Right lobe of liver (tissue), 6 donors: ENCODE data around the gene SPNS2. TPM values are rescaled to one million over a fixed set of nuclear protein-coding genes. Genes with fewer than 3 reads are reported as not detected.

Source experiments
- ATAC-seq, 4 donors: fragments of 200-7000 bp; cut with Tn5 transposase; one replicate each; pipeline ENCODE4 v1.9.1; 2020; ENCODE audit warnings: mild to moderate bottlenecking in 4 of 4, moderate library complexity in 4 of 4
- DNase-seq, 3 donors: peaks; one replicate each; pipeline ENCODE4 v3.0.0-alpha.2; 2020
- H3K27ac ChIP-seq, 3 donors: fragments of 200-600 bp; one replicate each; pipeline ENCODE4 v1.8.0; 2022
- H3K27me3 ChIP-seq, 2 donors: fragments of 200-600 bp; one replicate each; pipeline ENCODE4 v1.8.0; 2022
- H3K36me3 ChIP-seq, 4 donors: fragments of 200-600 bp; sonication (generic) in 1 of 4; one replicate each; pipeline versions ENCODE4 v1.5.1 to v1.8.0; 2017 to 2022; ENCODE audit warnings: control low read depth in 1 of 4
- H3K4me1 ChIP-seq, 4 donors: fragments of 200-600 bp; sonication (generic) in 1 of 4; one replicate each; pipeline versions ENCODE4 v1.5.1 to v1.8.0; 2017 to 2022; ENCODE audit warnings: control low read depth in 1 of 4
- H3K4me3 ChIP-seq, 3 donors: fragments of 200-600 bp; one replicate each; pipeline ENCODE4 v1.8.0; 2022
- H3K9me3 ChIP-seq, 4 donors: fragments of 200-600 bp; sonication (generic) in 1 of 4; one replicate each; pipeline versions ENCODE4 v1.5.1 to v1.8.0; 2017 to 2022; ENCODE audit warnings: control low read depth in 1 of 4
- CTCF ChIP-seq, 4 donors: fragments of 200-600 bp in 3 of 4; fragments of 450-650 bp in 1 of 4; IDR thresholded peaks; one replicate each; pipeline versions ENCODE4 v1.5.1 to v1.8.0; 2016 to 2022; ENCODE audit warnings: antibody characterized with exemption in 4 of 4, mild to moderate bottlenecking in 2 of 4
- POLR2A ChIP-seq: fragments of 450-650 bp; IDR thresholded peaks from one replicate; pipeline ENCODE4 v1.6.1; 2017; ENCODE audit warnings: antibody characterized with exemption, mild to moderate bottlenecking
- WGBS: methylation state at CpG from one replicate; pipeline ENCODE4 v1.1.6; 2018; ENCODE audit warnings: low coverage, low lambda C conversion rate; ENCODE audit not compliant: insufficient coverage; ENCODE audit errors: missing lambda C conversion rate; 5-methylcytosine and 5-hydroxymethylcytosine counted together
- intact Hi-C, 2 donors: fragments of 100-400 bp; cut with DNase I; formaldehyde crosslinking; loops; one replicate each; pipeline versions ENCODE4 v1.11.2 to v1.14.1; 2022
- total RNA-seq, 6 experiments: library from RNA; depleted of rRNA in 2 of 6; stranded (reverse); fragments of >200 nt in 2 of 6; fragmentation: NEBNext Ultra II Directional in 3 of 6; extraction: Animal tissue kit (Norgen Biotek cat#: 25700) in 3 of 6; gene quantifications; one replicate each; pipeline versions ENCODE4 v1.1.0 to v1.2.4, GENCODE V29; 2016 to 2023
- donor health status: DM: no; HTN: yes; CAD: no.
- donor health status: DM: no; HTN: no; CAD: no.
- donor health status: DM: no; HTN: no; CAD: no.
- donor health status: DM: no; HTN: yes; CAD: no.
- donor health status: DM: no; HTN: yes; CAD: no.

SPNS2 gene
- total RNA-seq, 6 experiments from 2014 or later, result 3.0 to 12.4 (median 7.3) TPM

GRCh38 chr17:4586043-4586442 lies 87.4 kb downstream of the SPNS2 start:
- ATAC-seq, result no peak
- no peak for TF ChIP-seq CTCF (IDR thresholded peaks at IDR 0.05)
- TF ChIP-seq POLR2A, result no peak
- 86% methylated on average over 5 of the region's 9 CpGs for WGBS
- intact Hi-C loops, result no loop called here
- Histone ChIP-seq H3K27ac (no peak overlapping the region), H3K4me3 (no peak overlapping the region), H3K27me3 (peaks cover 6 to 7% of the 10 kb centered on the region in 2 donors), H3K9me3 (no peaks in the 10 kb centered on the region), H3K36me3 (no peaks in the 10 kb centered on the region), H3K4me1 (peaks cover 0 to 10% (median 3%) of the 10 kb centered on the region in 4 donors)
- no peak for DNase-seq

- DNase-seq (no peak), ATAC-seq (no peak)
- WGBS, result no CpG with 5 or more reads among the region's 7 CpGs
These were observed 88.5 kb downstream of the SPNS2 start for GRCh38 chr17:4587195-4587594.

DNA sequence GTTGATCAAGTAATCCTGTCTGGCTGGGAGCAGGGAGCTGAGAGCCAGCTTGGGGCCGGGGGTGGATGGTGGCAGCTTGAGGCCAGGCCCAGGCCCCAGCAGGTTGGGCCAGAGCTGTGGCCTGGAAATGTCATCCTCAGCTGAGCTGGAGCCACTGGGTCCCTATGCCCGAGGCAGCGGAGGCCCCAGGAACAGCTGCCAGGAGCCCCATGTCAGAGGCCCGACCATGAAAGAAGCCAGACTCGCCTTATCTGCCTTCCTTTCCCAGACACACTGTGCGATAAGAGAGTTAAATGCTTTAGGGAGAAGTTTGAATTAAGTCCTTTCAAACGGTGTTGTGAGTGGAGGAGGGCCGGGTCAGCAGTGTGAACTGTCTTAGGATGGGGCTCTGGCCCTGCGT lies 89.1 kb downstream of the SPNS2 start:
- WGBS, result 30% methylated on average over 5 of the region's 9 CpGs
- intact Hi-C loops, result no loop called here
- Histone ChIP-seq H3K9me3 (no peaks in the 10 kb centered on the region), H3K27me3 (peaks cover 6% of the 10 kb centered on the region in 2 donors), H3K4me1 (peaks cover 0 to 10% (median 3%) of the 10 kb centered on the region in 4 donors), H3K27ac (no peak overlapping the region), H3K36me3 (no peaks in the 10 kb centered on the region), H3K4me3 (no peak overlapping the region)
- ATAC-seq, result peak in 1 of 4 donors; percentile 10
- no peak for TF ChIP-seq POLR2A
- TF ChIP-seq CTCF (IDR thresholded peaks at IDR 0.05), result no peak
- no peak for DNase-seq

More at GRCh38 chr17:4587195-4587594, 88.5 kb downstream of the SPNS2 start:
- Histone ChIP-seq H3K4me1 (peaks cover 0 to 10% (median 3%) of the 10 kb centered on the region in 4 donors), H3K27me3 (peaks cover 6 to 7% of the 10 kb centered on the region in 2 donors), H3K9me3 (no peaks in the 10 kb centered on the region), H3K36me3 (no peaks in the 10 kb centered on the region), H3K4me3 (no peak overlapping the region), H3K27ac (no peak overlapping the region)
- intact Hi-C loops, result no loop called here
- TF ChIP-seq CTCF (IDR thresholded peaks at IDR 0.05), result no peak
- TF ChIP-seq POLR2A, result no peak

DNA sequence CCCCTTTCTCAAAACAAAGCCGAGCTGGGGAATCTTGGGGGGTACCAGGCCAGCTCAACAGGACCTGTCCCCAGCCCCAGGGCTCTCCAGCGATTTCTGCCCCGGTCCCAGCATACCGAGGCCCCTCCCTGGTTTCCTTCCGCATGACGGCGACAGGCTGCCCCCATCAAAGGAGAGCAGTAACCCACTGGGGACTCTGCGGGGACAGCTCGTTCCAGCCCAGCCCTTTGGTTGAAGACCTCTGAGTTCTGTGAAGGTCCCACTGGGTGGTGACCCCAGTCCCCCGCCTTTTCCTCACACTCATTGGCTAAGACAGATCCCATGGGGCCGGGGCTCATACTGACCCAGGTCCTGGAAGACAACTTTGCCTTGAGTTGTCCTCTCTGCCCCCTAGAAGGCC lies 89.7 kb downstream of the SPNS2 start:
- TF ChIP-seq POLR2A, result no peak
- no peak for ATAC-seq
- Histone ChIP-seq H3K27ac (no peak overlapping the region), H3K4me1 (peaks cover 0 to 10% (median 3%) of the 10 kb centered on the region in 4 donors), H3K9me3 (no peaks in the 10 kb centered on the region), H3K36me3 (no peaks in the 10 kb centered on the region), H3K27me3 (peaks cover under 1 to 6% of the 10 kb centered on the region in 2 donors), H3K4me3 (no peak overlapping the region)
- no peak for DNase-seq
- 51% methylated on average over 7 of the region's 11 CpGs for WGBS
- intact Hi-C loops, result no loop called here

Other genes with a start within 250 kb of the SPNS2 start
- gene ANKFY1, start 234.9 kb upstream of the SPNS2 start, total RNA-seq, result 10 to 100 TPM; 21.3 to 34.9 (median 29.5) TPM
- 10 to 100 TPM; 30.3 to 45.5 (median 38.8) TPM for gene UBE2G1, start 132.2 kb upstream of the SPNS2 start, total RNA-seq
- gene SPNS3, start 64.9 kb upstream of the SPNS2 start, total RNA-seq, result not detected
- 10 to 100 TPM; 16.3 to 32.0 (median 23.7) TPM for gene MYBBP1A, start 56.5 kb downstream of the SPNS2 start, total RNA-seq
- gene GGT6, start 61.7 kb downstream of the SPNS2 start, total RNA-seq, result under 1 TPM; 0.09 to 0.92 (median 0.27) TPM
- gene SMTNL2, start 85.6 kb downstream of the SPNS2 start, total RNA-seq, result under 1 TPM in 3 of 6 experiments, not detected in 3; 0.12 to 0.25 (median 0.14) TPM
- gene ALOX15, start 142.8 kb downstream of the SPNS2 start, total RNA-seq, result under 1 TPM in 4 of 6 experiments, not detected in 2; 0.09 to 0.53 (median 0.28) TPM
- gene PELP1, start 205.3 kb downstream of the SPNS2 start, total RNA-seq, result 10 to 100 TPM; 11.5 to 22.2 (median 16.1) TPM
- gene ARRB2, start 211.8 kb downstream of the SPNS2 start, total RNA-seq, result 10 to 100 TPM; 18.2 to 38.6 (median 23.9) TPM
- 10 to 100 TPM in 5 of 6 experiments, 1 to 10 TPM in 1; 10.0 to 21.1 (median 16.2) TPM for gene MED11, start 232.5 kb downstream of the SPNS2 start, total RNA-seq
- 1 to 10 TPM in 5 of 6 experiments, under 1 TPM in 1; 0.70 to 6.5 (median 1.9) TPM for gene ZMYND15, start 241.0 kb downstream of the SPNS2 start, total RNA-seq
- 10 to 100 TPM; 13.3 to 69.6 (median 31.3) TPM for gene CXCL16, start 241.0 kb downstream of the SPNS2 start, total RNA-seq